ENCODE data around the gene PHF13.

GRCh38 chr1:6581561-6582305, 31.8 kb upstream of the PHF13 start:
- no peak for TF ChIP-seq EZH2 (optimal IDR thresholded peaks at IDR 0.05; ENCODE audit: low read depth, low read length)
- TF ChIP-seq CTCF (IDR thresholded peaks at IDR 0.05; ENCODE audit: low read length): no peak
- TF ChIP-seq EZH2phosphoT487 (IDR thresholded peaks at IDR 0.05; ENCODE audit: low read length): no peak
